LNCAP (cell line): ENCODE measurements around the gene GPR180.

Source experiments
- TF ChIP-seq, protein P1 (sequence below): fragments of 450-650 bp; IDR thresholded peaks from 2 replicates; pipeline ENCODE4 v1.5.1; 2017; ENCODE audit warnings: mild to moderate bottlenecking

GPR180 gene

DNA sequence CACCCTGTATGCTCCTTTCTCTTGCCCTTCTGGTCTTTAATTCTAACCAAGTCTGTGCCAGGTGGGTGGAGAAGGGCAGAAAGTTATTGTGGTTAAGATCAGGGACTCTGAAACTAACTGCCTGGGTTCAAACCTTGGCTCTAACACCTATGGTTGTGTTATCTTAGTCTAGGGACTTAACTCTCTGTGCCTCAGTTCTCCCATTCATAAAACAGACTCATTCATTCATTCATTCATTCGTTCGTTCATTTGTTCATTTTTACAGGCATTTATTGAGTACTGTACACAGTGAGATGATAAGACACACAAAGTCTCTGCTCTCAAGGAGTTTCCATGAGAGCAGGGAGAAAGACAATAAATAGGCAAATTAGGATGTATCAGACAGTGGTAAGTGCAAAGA lies 80.6 kb downstream of the GPR180 start:
- TF ChIP-seq, protein P1, sequence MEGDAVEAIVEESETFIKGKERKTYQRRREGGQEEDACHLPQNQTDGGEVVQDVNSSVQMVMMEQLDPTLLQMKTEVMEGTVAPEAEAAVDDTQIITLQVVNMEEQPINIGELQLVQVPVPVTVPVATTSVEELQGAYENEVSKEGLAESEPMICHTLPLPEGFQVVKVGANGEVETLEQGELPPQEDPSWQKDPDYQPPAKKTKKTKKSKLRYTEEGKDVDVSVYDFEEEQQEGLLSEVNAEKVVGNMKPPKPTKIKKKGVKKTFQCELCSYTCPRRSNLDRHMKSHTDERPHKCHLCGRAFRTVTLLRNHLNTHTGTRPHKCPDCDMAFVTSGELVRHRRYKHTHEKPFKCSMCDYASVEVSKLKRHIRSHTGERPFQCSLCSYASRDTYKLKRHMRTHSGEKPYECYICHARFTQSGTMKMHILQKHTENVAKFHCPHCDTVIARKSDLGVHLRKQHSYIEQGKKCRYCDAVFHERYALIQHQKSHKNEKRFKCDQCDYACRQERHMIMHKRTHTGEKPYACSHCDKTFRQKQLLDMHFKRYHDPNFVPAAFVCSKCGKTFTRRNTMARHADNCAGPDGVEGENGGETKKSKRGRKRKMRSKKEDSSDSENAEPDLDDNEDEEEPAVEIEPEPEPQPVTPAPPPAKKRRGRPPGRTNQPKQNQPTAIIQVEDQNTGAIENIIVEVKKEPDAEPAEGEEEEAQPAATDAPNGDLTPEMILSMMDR = no peak

DNA sequence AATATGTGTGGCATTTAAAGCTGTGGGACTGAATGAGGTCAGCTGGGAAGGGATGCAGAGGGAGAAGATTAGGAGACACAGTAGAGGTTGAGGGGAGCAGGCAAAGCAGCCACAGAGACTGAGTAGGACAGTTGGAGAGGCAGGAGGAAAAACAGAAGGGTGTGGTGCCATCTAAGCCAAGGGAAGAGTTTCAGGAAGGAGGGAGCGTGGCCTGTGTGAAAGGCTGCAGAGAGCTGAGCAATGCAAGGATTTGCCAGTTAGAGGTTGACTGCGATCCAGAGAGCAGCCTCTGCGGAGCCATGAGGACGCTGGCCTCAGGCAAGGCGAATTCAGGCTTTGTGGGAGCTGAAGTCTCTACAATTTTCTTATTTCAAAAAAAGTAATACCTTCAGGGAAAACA lies 81.8 kb downstream of the GPR180 start:
- TF ChIP-seq, protein P1 = no peak
